Measurements from ENCODE around the gene FAM200A. TPM values are rescaled to one million over a fixed set of nuclear protein-coding genes. Genes with fewer than 3 reads are reported as not detected.

The FAM200A gene
- total and polyA plus RNA-seq, 2 of the 8 experiments (the other 6 are each of a cell fraction or from before 2014, with no cell fraction given): 4.3 to 7.5 TPM

- 84% methylated on average over 9 of the region's 9 CpGs; no CpG with 5 or more reads in 1 of the 2 experiments for WGBS, 2 experiments (ENCODE audit: extremely low coverage in 1 of 2, insufficient coverage in 1 of 2, insufficient read length in 1 of 2, insufficient replicate concordance in 2 of 2, low coverage in 1 of 2, low lambda C conversion rate in 2 of 2, missing lambda C conversion rate in 1 of 2)
- no peaks in the 10 kb centered on the region for H3K27me3 ChIP-seq (replicated peaks in 1 of 4; ENCODE audit: control insufficient read depth in 3 of 4, extremely low read depth in 1 of 4, insufficient read depth in 3 of 4, low read length in 3 of 4)
- no peaks in the 10 kb centered on the region; a peak in 1 of 8 replicates for H3K36me3 ChIP-seq (ENCODE audit: control insufficient read depth in 2 of 4, insufficient read depth in 4 of 4, low read length in 3 of 4)
- H2BK5ac ChIP-seq (ENCODE audit: low read depth, low read length): no peak overlapping the region
- ChIA-PET POLR2A (ENCODE audit: partially characterized antibody) (no interaction called here), CTCF (ENCODE audit: partially characterized antibody) (interaction anchor here (1.2 kb wide), 1 partner anchor 23 kb away, joined by 3 read pairs; no protein-coding TSS in a partner anchor)
- no peaks in the 10 kb centered on the region for H4K20me1 ChIP-seq (replicated peaks in 1 of 2; ENCODE audit: control insufficient read depth in 1 of 2, insufficient read depth in 2 of 2, low read length in 2 of 2)
- no peaks in the 10 kb centered on the region for H3K79me1 ChIP-seq (ENCODE audit: low read depth, low read length)
- H2BK20ac ChIP-seq (ENCODE audit: low read length): no peak overlapping the region
- DNase-seq (ENCODE audit: low read depth in 1 of 2, low spot score in 2 of 2): no peak
- no peak overlapping the region for H3K56ac ChIP-seq (replicated peaks; ENCODE audit: insufficient read length, low read depth, low read length)
- no peak overlapping the region for H3K14ac ChIP-seq (ENCODE audit: insufficient read length)
- H3K4me1 ChIP-seq (replicated peaks in 1 of 4; ENCODE audit: control insufficient read depth in 3 of 4, insufficient read depth in 4 of 4, low read length in 3 of 4): no peaks in the 10 kb centered on the region
- no peak overlapping the region for H3K23ac ChIP-seq (ENCODE audit: insufficient read length)
- no peak overlapping the region for H4K8ac ChIP-seq (ENCODE audit: extremely low read depth, insufficient read depth, low read length)
- no peaks in the 10 kb centered on the region for H3K79me2 ChIP-seq (ENCODE audit: control insufficient read depth in 1 of 2, insufficient read depth in 2 of 2, low read length in 2 of 2)
- H3K4me3 ChIP-seq (ENCODE audit: extremely low read depth in 1 of 4, insufficient read depth in 2 of 4, low read depth in 3 of 4, low read length in 4 of 4): no peak overlapping the region
- H4K91ac ChIP-seq (replicated peaks; ENCODE audit: insufficient read length, low read length): no peak overlapping the region
- no peak for TF ChIP-seq ATF3 (IDR thresholded peaks at IDR 0.05; ENCODE audit: insufficient read depth, low read depth, low read length)
- TF ChIP-seq SP1 (IDR thresholded peaks at IDR 0.05; ENCODE audit: low read depth, low read length): no peak
- TF ChIP-seq ZNF274 (IDR thresholded peaks at IDR 0.05; ENCODE audit: borderline replicate concordance, extremely low read depth, low read length): no peak
- no peak for TF ChIP-seq EGR1 (IDR thresholded peaks at IDR 0.05; ENCODE audit: borderline replicate concordance, low read depth, low read length)
- no peak for TF ChIP-seq CBX8 (IDR thresholded peaks at IDR 0.05; ENCODE audit: borderline replicate concordance, low read depth, low read length)
- TF ChIP-seq BRCA1 (IDR thresholded peaks at IDR 0.05; ENCODE audit: low read depth, low read length): no peak
- TF ChIP-seq JUND (IDR thresholded peaks at IDR 0.05; ENCODE audit: low read length): no peak
- no peak for TF ChIP-seq TCF12 (IDR thresholded peaks at IDR 0.05; ENCODE audit: low read depth, low read length)
- no peak for TF ChIP-seq CBX5 (IDR thresholded peaks at IDR 0.05; ENCODE audit: low read depth, low read length)
- TF ChIP-seq SRF (IDR thresholded peaks at IDR 0.05; ENCODE audit: low read depth, low read length): no peak
- TF ChIP-seq TAF1 (IDR thresholded peaks at IDR 0.05; ENCODE audit: low read depth, low read length): no peak
- H2BK12ac ChIP-seq (ENCODE audit: low read depth, low read length): no peak overlapping the region
- FAIRE-seq: no peak
- peaks cover 27 to 32% of the 10 kb centered on the region in 2 experiments for H3K9me3 ChIP-seq (ENCODE audit: insufficient read depth in 2 of 2, low read depth in 1 of 2, low read length in 1 of 2)
- H3K27ac ChIP-seq (ENCODE audit: low read depth, low read length): no peak overlapping the region
- no peak overlapping the region for H3K4me2 ChIP-seq (ENCODE audit: insufficient read depth in 1 of 2, low read depth in 2 of 2, low read length in 2 of 2)
- no peak overlapping the region for H4K5ac ChIP-seq (ENCODE audit: insufficient read length, low read depth, low read length)
- H2AFZ ChIP-seq (ENCODE audit: low read length): no peak overlapping the region
- H2BK120ac ChIP-seq (replicated peaks; ENCODE audit: low read depth, low read length): no peak overlapping the region
- H3K23me2 ChIP-seq (ENCODE audit: low read depth, low read length): no peaks in the 10 kb centered on the region
- H2BK15ac ChIP-seq (ENCODE audit: low read length): no peak overlapping the region
- H2AK5ac ChIP-seq (ENCODE audit: low read depth, low read length): no peak overlapping the region
- no peak overlapping the region for H3K9ac ChIP-seq (replicated peaks in 1 of 4; ENCODE audit: extremely low read depth in 1 of 4, low read depth in 3 of 4, low read length in 3 of 4)
- no peak overlapping the region for H3K18ac ChIP-seq (ENCODE audit: extremely low read depth, low read length)
- no peak overlapping the region for H3K4ac ChIP-seq (replicated peaks; ENCODE audit: insufficient read length, low read depth, low read length)
Measured at GRCh38 chr7:99541212-99541611, 10.7 kb downstream of the FAM200A start.

Data from H1 (cell line).